RCC 7860 (cell line): Measurements from ENCODE around the gene MTFP1.
"Not testable (repeated sequence)": the region's sequence is repeated elsewhere in the genome, so short reads cannot be mapped to it uniquely, and the experiment has no call there.

Experiments
- DNase-seq: peaks from one replicate; pipeline ENCODE4 v3.0.0-alpha.2; 2015; ENCODE audit warnings: low spot score
- FAIRE-seq: peaks from 2 replicates; lab custom pipeline; 2012; peaks lifted over from hg19 to GRCh38; lab: Jason Lieb, UNC

MTFP1 gene

GRCh38 chr22:30452861-30453260 lies 27.3 kb downstream of the MTFP1 start:
- no peak for DNase-seq
- FAIRE-seq, result no peak

GRCh38 chr22:30453731-30454510 lies 28.4 kb downstream of the MTFP1 start:
- no peak for DNase-seq
- FAIRE-seq, result no peak

- FAIRE-seq (no peak), DNase-seq (no peak)
Observed at GRCh38 chr22:30455075-30455840, 29.7 kb downstream of the MTFP1 start.

- no peak for FAIRE-seq
- DNase-seq, result no peak
Observed at GRCh38 chr22:30457981-30458380, 32.4 kb downstream of the MTFP1 start.

- DNase-seq, result no peak
- no peak for FAIRE-seq
Observed at GRCh38 chr22:30459181-30460052, 33.8 kb downstream of the MTFP1 start.

GRCh38 chr22:30460147-30460546 lies 34.6 kb downstream of the MTFP1 start:
- FAIRE-seq (no peak), DNase-seq (no peak)

DNA sequence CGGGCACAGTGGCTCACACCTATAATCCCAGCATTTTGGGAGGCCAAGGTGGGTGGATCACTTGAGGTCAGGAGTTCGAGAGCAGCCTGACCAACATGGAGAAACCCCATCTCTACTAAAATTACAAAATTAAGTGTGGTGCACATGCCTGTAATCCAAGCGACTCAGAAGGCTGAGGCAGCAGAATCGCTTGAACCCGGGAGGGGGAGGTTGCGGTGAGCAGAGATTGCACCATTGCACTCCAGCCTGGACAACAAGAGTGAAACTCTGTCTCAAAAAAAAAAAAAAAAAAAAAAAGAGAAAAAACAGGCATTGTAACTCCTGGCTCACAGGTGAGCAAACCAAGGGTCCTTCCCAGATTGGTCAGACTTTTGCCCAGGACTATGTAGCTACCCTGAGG lies 35.0 kb downstream of the MTFP1 start:
- DNase-seq, FAIRE-seq: not testable (repeated sequence)

DNA sequence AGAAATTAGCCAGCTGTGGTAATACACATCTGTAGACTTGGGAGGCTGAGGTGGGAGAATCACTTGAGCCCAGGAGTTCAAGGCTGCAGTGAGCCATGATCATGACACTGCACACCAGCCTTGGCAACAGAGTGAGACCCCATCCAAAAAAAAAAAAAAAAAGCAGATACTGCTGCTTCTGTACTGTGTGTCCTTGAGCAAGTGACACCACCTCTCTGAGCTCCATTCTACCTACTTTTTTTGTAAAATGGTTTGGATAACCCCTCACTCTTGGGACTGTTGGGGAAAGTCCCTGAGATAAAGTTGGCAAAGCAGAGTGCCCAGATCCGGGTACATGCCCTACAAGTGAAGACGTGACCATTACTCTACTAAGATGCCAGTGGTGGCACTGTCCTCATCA lies 43.6 kb downstream of the MTFP1 start:
- DNase-seq, result no peak
- no peak for FAIRE-seq

- FAIRE-seq (no peak), DNase-seq (no peak)
Observed at GRCh38 chr22:30470655-30471054, 45.1 kb downstream of the MTFP1 start.

GRCh38 chr22:30471616-30472318 lies 46.2 kb downstream of the MTFP1 start, which contains the start of gene SEC14L3:
TSS of gene SEC14L3 (minus strand) at chr22:30472017. CDS start at chr22:30471958, 59 bp downstream.
- FAIRE-seq (no peak), DNase-seq (no peak)

GRCh38 chr22:30472994-30473720 lies 47.6 kb downstream of the MTFP1 start:
- DNase-seq (no peak), FAIRE-seq (no peak)

- FAIRE-seq (no peak), DNase-seq (no peak)
Observed at GRCh38 chr22:30474121-30474520, 48.6 kb downstream of the MTFP1 start.

GRCh38 chr22:30474683-30475424 lies 49.3 kb downstream of the MTFP1 start:
- no peak for DNase-seq
- FAIRE-seq, result no peak
